ENCODE data around the gene PIM2. TPM values are rescaled to one million over a fixed set of nuclear protein-coding genes. Genes with fewer than 3 reads are reported as not detected.
"Not testable (repeated sequence)": the region's sequence is repeated elsewhere in the genome, so short reads cannot be mapped to it uniquely, and the experiment has no call there.

Gene PIM2
- total RNA-seq, 1 donor from 2014 or later: 394 TPM

- intact Hi-C loops (cut with micrococcal nuclease): loop anchor here (10.0 kb wide), 2 partner anchors 219 to 249 kb away; no protein-coding TSS in a partner anchor
- no peak overlapping the region for H3K4me3 Mint-ChIP-seq
- H3K4me1 Mint-ChIP-seq: peaks cover 26% of the 10 kb centered on the region
- no peak overlapping the region for H3K27ac Mint-ChIP-seq
- no peaks in the 10 kb centered on the region for H3K9me3 Mint-ChIP-seq
- H3K36me3 Mint-ChIP-seq (ENCODE audit: low read depth): peaks cover 19% of the 10 kb centered on the region
- DNase-seq: no peak
- no peaks in the 10 kb centered on the region for H3K27me3 Mint-ChIP-seq
Measured at GRCh38 chrX:48893556-48894348, 25.1 kb downstream of the PIM2 start.

- Mint-ChIP-seq H3K27ac (no peak overlapping the region), H3K27me3 (no peaks in the 10 kb centered on the region), H3K4me3 (no peak overlapping the region), H3K9me3 (no peaks in the 10 kb centered on the region), H3K4me1 (peaks cover 26% of the 10 kb centered on the region), H3K36me3 (ENCODE audit: low read depth) (peaks cover 16% of the 10 kb centered on the region)
- no peak for DNase-seq
- intact Hi-C loops (cut with micrococcal nuclease): loop anchor here (10.0 kb wide), 2 partner anchors 218 to 248 kb away; no protein-coding TSS in a partner anchor
Measured at GRCh38 chrX:48892896-48893295, 25.9 kb downstream of the PIM2 start.

- H3K27me3 Mint-ChIP-seq: no peaks in the 10 kb centered on the region
- peak overlapping the region; percentile 88 for H3K4me3 Mint-ChIP-seq
- H3K27ac Mint-ChIP-seq: peak overlapping the region; percentile 25
- H3K36me3 Mint-ChIP-seq (ENCODE audit: low read depth): peaks cover 16% of the 10 kb centered on the region
- DNase-seq: peak; percentile 93
- intact Hi-C loops (cut with micrococcal nuclease): loop anchor here (1.0 to 10.0 kb wide), 3 partner anchors 20 to 247 kb away; partner anchors contain the start of gene SLC35A2
- H3K4me1 Mint-ChIP-seq: peaks cover 23% of the 10 kb centered on the region
- H3K9me3 Mint-ChIP-seq: no peaks in the 10 kb centered on the region
Measured at GRCh38 chrX:48891402-48892288, 27.2 kb downstream of the PIM2 start.

GRCh38 chrX:48890934-48891401, 27.9 kb downstream of the PIM2 start:
- H3K27me3 Mint-ChIP-seq: no peaks in the 10 kb centered on the region

GRCh38 chrX:48890296-48890925, 28.4 kb downstream of the PIM2 start:
- Mint-ChIP-seq H3K27me3 (no peaks in the 10 kb centered on the region), H3K36me3 (ENCODE audit: low read depth) (peaks cover 15% of the 10 kb centered on the region), H3K9me3 (no peaks in the 10 kb centered on the region), H3K27ac (peak overlapping the region; percentile 85), H3K4me3 (peak overlapping the region; percentile 88), H3K4me1 (peaks cover 18% of the 10 kb centered on the region)
- intact Hi-C loops (cut with micrococcal nuclease): loop anchor here (10.0 kb wide), 2 partner anchors 216 to 246 kb away; no protein-coding TSS in a partner anchor
- peak; percentile 64 for DNase-seq

More at GRCh38 chrX:48890934-48891401, 27.9 kb downstream of the PIM2 start:
- Mint-ChIP-seq H3K4me1 (peaks cover 20% of the 10 kb centered on the region), H3K27ac (peak overlapping the region; percentile 85), H3K9me3 (no peaks in the 10 kb centered on the region), H3K4me3 (peak overlapping the region; percentile 88), H3K36me3 (ENCODE audit: low read depth) (peaks cover 16% of the 10 kb centered on the region)
- DNase-seq: peak; percentile 77
- intact Hi-C loops (cut with micrococcal nuclease): loop anchor here (1.0 to 10.0 kb wide), 3 partner anchors 20 to 246 kb away; partner anchors contain the start of gene SLC35A2

- H3K27ac Mint-ChIP-seq; H3K27me3 Mint-ChIP-seq; intact Hi-C loops (cut with micrococcal nuclease): not testable (repeated sequence)
Measured at GRCh38 chrX:48886586-48886985, 32.2 kb downstream of the PIM2 start.

GRCh38 chrX:48883729-48884128, 35.1 kb downstream of the PIM2 start:
- H3K9me3 Mint-ChIP-seq: no peaks in the 10 kb centered on the region
- intact Hi-C loops (cut with micrococcal nuclease): no loop called here
- no peak for DNase-seq
- H3K36me3 Mint-ChIP-seq (ENCODE audit: low read depth): no peaks in the 10 kb centered on the region
- no peak overlapping the region for H3K4me3 Mint-ChIP-seq
- H3K27me3 Mint-ChIP-seq: peaks cover 4% of the 10 kb centered on the region
- no peak overlapping the region for H3K27ac Mint-ChIP-seq
- peaks cover 3% of the 10 kb centered on the region for H3K4me1 Mint-ChIP-seq

More at GRCh38 chrX:48886586-48886985, 32.2 kb downstream of the PIM2 start:
- H3K9me3 Mint-ChIP-seq; DNase-seq; H3K36me3 Mint-ChIP-seq (ENCODE audit: low read depth); H3K4me3 Mint-ChIP-seq; H3K4me1 Mint-ChIP-seq: not testable (repeated sequence)

GRCh38 chrX:48876944-48877343, 41.9 kb downstream of the PIM2 start:
- H3K9me3 Mint-ChIP-seq; H3K27ac Mint-ChIP-seq; H3K27me3 Mint-ChIP-seq; H3K4me1 Mint-ChIP-seq; DNase-seq; H3K36me3 Mint-ChIP-seq (ENCODE audit: low read depth); intact Hi-C loops (cut with micrococcal nuclease); H3K4me3 Mint-ChIP-seq: not testable (repeated sequence)

GRCh38 chrX:48872017-48872416, 46.8 kb downstream of the PIM2 start:
- H3K9me3 Mint-ChIP-seq; DNase-seq; H3K36me3 Mint-ChIP-seq (ENCODE audit: low read depth); intact Hi-C loops (cut with micrococcal nuclease); H3K4me1 Mint-ChIP-seq; H3K4me3 Mint-ChIP-seq; H3K27me3 Mint-ChIP-seq; H3K27ac Mint-ChIP-seq: not testable (repeated sequence)

GRCh38 chrX:48864210-48864609, 54.6 kb downstream of the PIM2 start:
- Mint-ChIP-seq H3K27ac (no peak overlapping the region), H3K36me3 (ENCODE audit: low read depth) (no peaks in the 10 kb centered on the region), H3K27me3 (peaks cover 3% of the 10 kb centered on the region), H3K4me1 (no peaks in the 10 kb centered on the region), H3K4me3 (no peak overlapping the region), H3K9me3 (no peaks in the 10 kb centered on the region)
- intact Hi-C loops (cut with micrococcal nuclease): no loop called here
- no peak for DNase-seq

Other genes with a start within 250 kb of the PIM2 start
- gene WAS, start 235.2 kb downstream of the PIM2 start, total RNA-seq: 99.0 and 104 TPM in 2 replicates
- 27.6 and 32.2 TPM in 2 replicates for gene SUV39H1, start 222.3 kb downstream of the PIM2 start, total RNA-seq
- not detected in 2 replicates for gene GLOD5, start 157.3 kb downstream of the PIM2 start, total RNA-seq
- not detected in 2 replicates for gene GATA1, start 132.4 kb downstream of the PIM2 start, total RNA-seq
- 50.6 and 55.2 TPM in 2 replicates for gene HDAC6, start 117.0 kb downstream of the PIM2 start, total RNA-seq
- gene ERAS, start 92.5 kb downstream of the PIM2 start, total RNA-seq: not detected in 2 replicates
- 0.33 TPM in 1 of 2 replicates, not detected in the other for gene PCSK1N, start 83.4 kb downstream of the PIM2 start, total RNA-seq
- 72.0 and 75.1 TPM in 2 replicates for gene TIMM17B, start 21.3 kb downstream of the PIM2 start, total RNA-seq
- gene PQBP1, start 21.1 kb downstream of the PIM2 start, total RNA-seq: 104 and 114 TPM in 2 replicates
- gene SLC35A2, start 7.4 kb downstream of the PIM2 start, total RNA-seq: 19.5 and 22.8 TPM in 2 replicates
- gene OTUD5, start 38.6 kb upstream of the PIM2 start, total RNA-seq: 76.2 and 76.7 TPM in 2 replicates
- 2.5 and 3.5 TPM in 2 replicates for gene KCND1, start 52.8 kb upstream of the PIM2 start, total RNA-seq
- 85.7 and 87.3 TPM in 2 replicates for gene GRIPAP1, start 83.2 kb upstream of the PIM2 start, total RNA-seq
- gene TFE3, start 124.3 kb upstream of the PIM2 start, total RNA-seq: 28.8 and 30.8 TPM in 2 replicates
- 4.4 and 4.5 TPM in 2 replicates for gene CCDC120, start 140.0 kb upstream of the PIM2 start, total RNA-seq
- 12.5 and 15.9 TPM in 2 replicates for gene PRAF2, start 155.0 kb upstream of the PIM2 start, total RNA-seq
- gene WDR45, start 160.9 kb upstream of the PIM2 start, total RNA-seq: 38.7 and 40.8 TPM in 2 replicates
- 24.7 TPM in 2 replicates for gene GPKOW, start 204.7 kb upstream of the PIM2 start, total RNA-seq
- gene MAGIX, start 243.7 kb upstream of the PIM2 start, total RNA-seq: 0.96 and 1.1 TPM in 2 replicates

All from activated CD4-positive, alpha-beta T cell treated with anti-CD3 and anti-CD28 coated beads, Interleukin-2, amount 10 ng/mL, durations not matched to agents 24 days and 14 days (primary cell).